B cell (primary cell): ENCODE data around the gene PEX10. TPM values are rescaled to one million over a fixed set of nuclear protein-coding genes. Genes with fewer than 3 reads are reported as not detected.

Source experiments
- ATAC-seq: fragments of 200-7000 bp; cut with Tn5 transposase; one replicate; pipeline ENCODE4 v1.10.0; 2021; ENCODE audit warnings: low read depth, mild to moderate bottlenecking, moderate number of reproducible peaks, moderate library complexity
- CTCF ChIA-PET: fragments of 350-600 bp; sonication (Branson Sonifier 250); formaldehyde crosslinking; loops from one replicate; lab custom pipeline; 2021; ENCODE audit warnings: antibody characterized with exemption, inconsistent platforms; lab: Charles Lee
- POLR2A ChIA-PET: fragments of 350-600 bp; sonication (Branson Sonifier 250); formaldehyde crosslinking; loops from one replicate; lab custom pipeline; 2021; ENCODE audit warnings: antibody characterized with exemption; lab: Charles Lee
- DNase-seq: peaks from one replicate; pipeline ENCODE4 v3.0.0; 2013
- H2AFZ ChIP-seq: 2 replicates; pipeline ENCODE4 v1.6.1; 2012; ENCODE audit warnings: mild to moderate bottlenecking, low read depth, low read length; ENCODE audit not compliant: insufficient read depth, poor library complexity, severe bottlenecking
- H3K27ac ChIP-seq, 2 donors: 1 replicate in 1 of 2; 2 replicates in 1 of 2; pipeline ENCODE4 v1.5.1; 2012 to 2013; ENCODE audit warnings: low read length in 2 of 2, mild to moderate bottlenecking in 2 of 2, moderate library complexity in 1 of 2
- H3K27me3 ChIP-seq, 4 experiments: fragments of 200-600 bp in 1 of 4; sonication (generic) in 1 of 4; replicated peaks in 1 of 4; 1 replicate in 2 of 4; 2 replicates in 2 of 4; pipeline versions ENCODE4 v1.6.1 to v1.7.0; 2013 to 2016; ENCODE audit warnings: low read length in 3 of 4, mild to moderate bottlenecking in 2 of 4, mixed read lengths in 1 of 4, moderate library complexity in 1 of 4; ENCODE audit not compliant: insufficient read depth in 4 of 4, control insufficient read depth in 3 of 4; ENCODE audit errors: control extremely low read depth in 1 of 4
- H3K36me3 ChIP-seq, 2 experiments: replicated peaks in 1 of 2; 1 replicate in 1 of 2; 2 replicates in 1 of 2; pipeline versions ENCODE4 v1.6.1 to v1.7.1; 2013; ENCODE audit warnings: low read length in 1 of 2; ENCODE audit not compliant: insufficient read depth in 2 of 2, control insufficient read depth in 1 of 2; ENCODE audit errors: control extremely low read depth in 1 of 2, extremely low read depth in 1 of 2
- H3K4me1 ChIP-seq, 2 donors: fragments of 200-600 bp in 1 of 2; sonication (generic) in 1 of 2; 1 replicate in 1 of 2; 2 replicates in 1 of 2; pipeline versions ENCODE4 v1.5.1 to v1.6.1; 2013 to 2017; ENCODE audit warnings: low read length in 2 of 2; ENCODE audit not compliant: control insufficient read depth in 2 of 2, insufficient read depth in 2 of 2
- H3K4me2 ChIP-seq: replicated peaks from 2 replicates; pipeline ENCODE3; 2012; ENCODE audit warnings: mild to moderate bottlenecking, low read depth, low read length; ENCODE audit not compliant: poor library complexity, severe bottlenecking
- H3K4me3 ChIP-seq, 5 experiments: fragments of 200-600 bp in 1 of 5; sonication (generic) in 1 of 5; 1 replicate in 3 of 5; 2 replicates in 2 of 5; pipeline versions ENCODE4 v1.5.1 to v1.7.0; 2011 to 2016; ENCODE audit warnings: low read length in 4 of 5, mild to moderate bottlenecking in 4 of 5, low read depth in 2 of 5, control low read depth in 1 of 5, moderate library complexity in 1 of 5; ENCODE audit not compliant: insufficient read depth in 1 of 5; ENCODE audit errors: control extremely low read depth in 1 of 5, extremely low read depth in 1 of 5
- H3K79me2 ChIP-seq: fragments of 200-600 bp; sonication (generic); one replicate; pipeline ENCODE4 v1.6.0; 2016; ENCODE audit warnings: low read length; ENCODE audit not compliant: control insufficient read depth, insufficient read depth
- H3K9ac ChIP-seq: fragments of 200-600 bp; sonication (generic); 2 replicates; pipeline ENCODE4 v1.6.1; 2017; ENCODE audit warnings: mild to moderate bottlenecking, low read length, moderate library complexity
- H3K9me3 ChIP-seq, 3 donors: one replicate each; pipeline versions ENCODE4 v1.6.1 to v1.7.1; 2013; ENCODE audit warnings: low read length in 2 of 3; ENCODE audit not compliant: control insufficient read depth in 2 of 3, insufficient read depth in 1 of 3; ENCODE audit errors: control extremely low read depth in 1 of 3
- H4K20me1 ChIP-seq: 2 replicates; pipeline ENCODE4 v1.6.0; 2012; ENCODE audit warnings: mild to moderate bottlenecking, low read length; ENCODE audit not compliant: insufficient read depth, control insufficient read depth, poor library complexity, severe bottlenecking
- H3K27ac Mint-ChIP-seq: one replicate; pipeline ENCODE4 v1.8.0; 2021; ENCODE audit warnings: mixed read lengths
- H3K27me3 Mint-ChIP-seq: one replicate; pipeline ENCODE4 v1.8.0; 2021; ENCODE audit warnings: mixed read lengths
- H3K4me1 Mint-ChIP-seq: one replicate; pipeline ENCODE4 v1.8.0; 2021; ENCODE audit warnings: mixed read lengths
- H3K4me3 Mint-ChIP-seq: one replicate; pipeline ENCODE4 v1.8.0; 2021; ENCODE audit warnings: mixed read lengths
- H3K9me3 Mint-ChIP-seq: one replicate; pipeline ENCODE4 v1.8.0; 2022; ENCODE audit warnings: mixed read lengths; ENCODE audit not compliant: insufficient read depth
- EZH2 ChIP-seq: IDR thresholded peaks from 2 replicates; pipeline ENCODE4 v1.6.1; 2012; ENCODE audit warnings: borderline replicate concordance, low read depth, mild to moderate bottlenecking, moderate library complexity, low read length; ENCODE audit not compliant: insufficient read depth, poor library complexity, severe bottlenecking
- WGBS: methylation state at CpG from one replicate; pipeline ENCODE4 v1.1.5; 2013; ENCODE audit warnings: missing lambda C conversion rate; ENCODE audit not compliant: insufficient coverage; 5-methylcytosine and 5-hydroxymethylcytosine counted together
- intact Hi-C: fragments of 100-400 bp; cut with micrococcal nuclease; formaldehyde crosslinking; loops from one replicate; pipeline ENCODE4 v1.10.0; 2022
- polyA plus RNA-seq: library from polyadenylated mRNA; depleted of rRNA; stranded (reverse); fragments of >200 nt; gene quantifications from 2 replicates; pipeline ENCODE4 v1.2.3, GENCODE V29; 2012
- total RNA-seq, 2 donors: library from RNA; stranded (reverse); fragments of 120-200 nt in 1 of 2; gene quantifications; 1 replicate in 1 of 2; 2 replicates in 1 of 2; pipeline versions ENCODE4 v1.2.3 to v1.2.4, GENCODE V29; 2013 to 2022
- TF ChIP-seq, protein P1 (sequence below): fragments of 200-600 bp; IDR thresholded peaks from one replicate; pipeline ENCODE4 v1.8.0; 2022; ENCODE audit warnings: antibody characterized with exemption, mild to moderate bottlenecking

The PEX10 gene
- total and polyA plus RNA-seq, 2 donors (not counting 1 experiment from before 2014, with no cell fraction given) = 13.5 to 18.4 TPM

DNA sequence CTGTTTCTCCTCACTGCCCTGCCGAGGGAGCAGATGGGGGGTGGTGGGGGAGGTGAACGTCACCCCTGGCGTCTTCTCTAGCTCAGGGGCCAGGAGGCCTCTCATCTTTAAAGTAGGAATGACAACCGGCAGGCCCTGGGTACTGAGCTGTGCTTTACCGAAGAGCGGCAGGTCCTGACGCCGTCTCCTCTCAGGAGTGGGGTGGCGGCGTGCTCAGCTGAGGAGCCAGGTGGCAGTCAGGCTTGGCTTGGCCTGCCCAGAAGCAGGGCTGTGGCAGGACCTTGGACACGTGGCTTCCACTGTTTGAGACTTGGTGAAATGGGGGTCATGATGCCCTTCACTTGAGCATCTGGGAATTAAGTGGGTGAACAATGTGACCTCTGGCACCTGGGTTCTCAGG, 17.6 kb downstream of the PEX10 start:
- Histone ChIP-seq H2AFZ (no peak overlapping the region), H3K27me3 (no peaks in the 10 kb centered on the region), H3K9me3 (no peaks in the 10 kb centered on the region), H3K4me3 (no peak overlapping the region), H3K4me1 (peaks cover 25 to 32% of the 10 kb centered on the region in 2 donors), H4K20me1 (peaks cover 64% of the 10 kb centered on the region), H3K27ac (no peak overlapping the region), H3K79me2 (peaks cover 86% of the 10 kb centered on the region), H3K4me2 (no peak overlapping the region), H3K9ac (no peak overlapping the region), H3K36me3 (peaks cover 2 to 57% of the 10 kb centered on the region in 2 experiments)
- Mint-ChIP-seq H3K4me1 (peaks cover 48% of the 10 kb centered on the region), H3K9me3 (no peaks in the 10 kb centered on the region), H3K27ac (no peak overlapping the region), H3K4me3 (no peak overlapping the region), H3K27me3 (no peaks in the 10 kb centered on the region)
- POLR2A ChIA-PET = no interaction called here
- 93% methylated on average over 11 of the region's 11 CpGs for WGBS
- intact Hi-C loops = no loop called here
- no peak for DNase-seq
- CTCF ChIA-PET = interaction anchor here (1.4 kb wide), 1 partner anchor 200 kb away, joined by 4 read pairs; no protein-coding TSS in a partner anchor
- TF ChIP-seq, protein P1, sequence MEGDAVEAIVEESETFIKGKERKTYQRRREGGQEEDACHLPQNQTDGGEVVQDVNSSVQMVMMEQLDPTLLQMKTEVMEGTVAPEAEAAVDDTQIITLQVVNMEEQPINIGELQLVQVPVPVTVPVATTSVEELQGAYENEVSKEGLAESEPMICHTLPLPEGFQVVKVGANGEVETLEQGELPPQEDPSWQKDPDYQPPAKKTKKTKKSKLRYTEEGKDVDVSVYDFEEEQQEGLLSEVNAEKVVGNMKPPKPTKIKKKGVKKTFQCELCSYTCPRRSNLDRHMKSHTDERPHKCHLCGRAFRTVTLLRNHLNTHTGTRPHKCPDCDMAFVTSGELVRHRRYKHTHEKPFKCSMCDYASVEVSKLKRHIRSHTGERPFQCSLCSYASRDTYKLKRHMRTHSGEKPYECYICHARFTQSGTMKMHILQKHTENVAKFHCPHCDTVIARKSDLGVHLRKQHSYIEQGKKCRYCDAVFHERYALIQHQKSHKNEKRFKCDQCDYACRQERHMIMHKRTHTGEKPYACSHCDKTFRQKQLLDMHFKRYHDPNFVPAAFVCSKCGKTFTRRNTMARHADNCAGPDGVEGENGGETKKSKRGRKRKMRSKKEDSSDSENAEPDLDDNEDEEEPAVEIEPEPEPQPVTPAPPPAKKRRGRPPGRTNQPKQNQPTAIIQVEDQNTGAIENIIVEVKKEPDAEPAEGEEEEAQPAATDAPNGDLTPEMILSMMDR = no peak
- no peak for TF ChIP-seq EZH2
- no peak for ATAC-seq

DNA sequence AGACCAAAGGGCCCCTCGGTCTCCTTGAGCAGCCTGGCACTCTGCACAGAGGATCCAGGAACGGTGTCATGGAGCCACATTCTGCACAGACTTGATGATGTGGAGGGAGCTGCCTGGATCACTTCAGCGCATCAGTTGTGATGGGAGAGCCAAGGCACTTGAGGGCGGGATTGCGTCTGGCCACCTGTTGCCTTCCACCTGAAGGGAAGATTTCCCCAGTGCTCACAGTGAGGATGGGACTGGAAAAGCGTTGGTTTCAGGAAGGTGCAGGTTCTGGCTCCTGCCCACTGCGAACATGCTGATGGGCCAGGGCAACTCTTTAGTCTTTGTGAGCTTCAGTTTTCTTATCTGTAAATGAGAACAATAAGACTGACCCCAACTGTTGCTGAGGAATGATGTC, 18.1 kb downstream of the PEX10 start:
- Histone ChIP-seq H3K4me2 (no peak overlapping the region), H3K27me3 (no peaks in the 10 kb centered on the region), H3K79me2 (peaks cover 83% of the 10 kb centered on the region), H2AFZ (no peak overlapping the region), H3K4me3 (no peak overlapping the region), H3K4me1 (peaks cover 25 to 32% of the 10 kb centered on the region in 2 donors), H3K9ac (no peak overlapping the region), H4K20me1 (peaks cover 58% of the 10 kb centered on the region), H3K36me3 (peaks cover 2 to 52% of the 10 kb centered on the region in 2 experiments), H3K27ac (no peak overlapping the region), H3K9me3 (no peaks in the 10 kb centered on the region)
- no peaks in the 10 kb centered on the region for H3K27me3 Mint-ChIP-seq
- TF ChIP-seq EZH2 = no peak
- TF ChIP-seq, protein P1 = no peak
- H3K9me3 Mint-ChIP-seq = no peaks in the 10 kb centered on the region
- WGBS = 99% methylated on average over 7 of the region's 7 CpGs
- DNase-seq (no peak), ATAC-seq (no peak)
- no peak overlapping the region for H3K4me3 Mint-ChIP-seq
- intact Hi-C loops = no loop called here
- ChIA-PET POLR2A (no interaction called here), CTCF (interaction anchor here (1.4 kb wide), 1 partner anchor 199 kb away, joined by 4 read pairs; no protein-coding TSS in a partner anchor)
- H3K27ac Mint-ChIP-seq = no peak overlapping the region
- peaks cover 49% of the 10 kb centered on the region for H3K4me1 Mint-ChIP-seq
